Embryonic facial prominence (tissue), 1 donor: ENCODE results near the gene CYP3A4.
"Not testable (repeated sequence)": the region's sequence is repeated elsewhere in the genome, so short reads cannot be mapped to it uniquely, and the experiment has no call there.

Source experiments
- DNase-seq: peaks from one replicate; pipeline ENCODE4 v3.0.0-alpha.2; 2016; ENCODE audit errors: extremely low spot score

CYP3A4 gene

GRCh38 chr7:99752356-99752755 lies 31.6 kb downstream of the CYP3A4 start:
- no peak for DNase-seq

- DNase-seq, result not testable (repeated sequence)
Observed at GRCh38 chr7:99751322-99752052, 32.5 kb downstream of the CYP3A4 start.

- no peak for DNase-seq
Observed at GRCh38 chr7:99748846-99749579, 35.0 kb downstream of the CYP3A4 start.

- DNase-seq, result not testable (repeated sequence)
Observed at GRCh38 chr7:99746915-99747314, 37.1 kb downstream of the CYP3A4 start.

GRCh38 chr7:99745395-99745794 lies 38.6 kb downstream of the CYP3A4 start:
- DNase-seq, result not testable (repeated sequence)

GRCh38 chr7:99742737-99743394 lies 41.1 kb downstream of the CYP3A4 start:
- DNase-seq, result no peak

- DNase-seq, result no peak
Observed at GRCh38 chr7:99741441-99741795, 42.6 kb downstream of the CYP3A4 start.

DNA sequence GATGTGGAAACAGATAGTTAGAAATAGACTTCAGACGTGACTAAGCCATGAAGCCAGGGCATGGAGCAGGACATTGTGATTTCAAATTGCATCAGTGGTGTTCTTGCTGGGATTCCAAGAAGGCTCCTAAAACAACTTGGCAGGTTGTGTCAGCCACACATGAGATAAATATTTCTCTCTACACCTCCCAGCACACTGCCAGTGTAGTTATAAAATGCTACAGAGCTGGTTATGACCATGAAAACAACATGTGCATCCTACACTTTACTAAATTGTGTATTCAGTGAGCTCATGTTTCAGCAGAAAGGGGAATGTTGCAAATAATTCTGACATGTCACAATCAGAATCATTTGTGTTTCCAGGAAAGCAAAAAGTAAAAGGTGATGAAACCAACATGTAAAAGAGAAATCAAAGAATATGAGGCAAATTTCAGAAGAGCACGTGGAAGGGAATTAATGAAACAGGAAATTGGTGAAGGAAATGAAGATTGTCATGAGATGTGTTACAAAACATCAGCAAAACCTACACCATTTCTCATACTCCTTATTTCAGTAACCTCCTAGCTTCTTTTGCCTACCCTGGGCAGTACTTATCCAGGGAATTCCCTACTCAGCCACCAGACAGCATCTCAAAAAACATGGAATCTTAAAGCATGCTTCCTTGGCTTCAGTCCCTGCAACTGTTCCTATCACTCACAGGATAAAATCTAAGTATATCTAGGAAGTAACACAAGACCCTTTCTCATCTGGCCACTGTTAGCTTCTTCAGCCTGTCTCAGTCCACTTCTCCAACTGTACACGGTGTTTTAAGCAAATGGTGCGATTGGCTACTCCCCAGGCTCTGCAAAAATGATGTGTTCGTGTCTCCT lies 43.2 kb downstream of the CYP3A4 start:
- DNase-seq, result no peak

DNA sequence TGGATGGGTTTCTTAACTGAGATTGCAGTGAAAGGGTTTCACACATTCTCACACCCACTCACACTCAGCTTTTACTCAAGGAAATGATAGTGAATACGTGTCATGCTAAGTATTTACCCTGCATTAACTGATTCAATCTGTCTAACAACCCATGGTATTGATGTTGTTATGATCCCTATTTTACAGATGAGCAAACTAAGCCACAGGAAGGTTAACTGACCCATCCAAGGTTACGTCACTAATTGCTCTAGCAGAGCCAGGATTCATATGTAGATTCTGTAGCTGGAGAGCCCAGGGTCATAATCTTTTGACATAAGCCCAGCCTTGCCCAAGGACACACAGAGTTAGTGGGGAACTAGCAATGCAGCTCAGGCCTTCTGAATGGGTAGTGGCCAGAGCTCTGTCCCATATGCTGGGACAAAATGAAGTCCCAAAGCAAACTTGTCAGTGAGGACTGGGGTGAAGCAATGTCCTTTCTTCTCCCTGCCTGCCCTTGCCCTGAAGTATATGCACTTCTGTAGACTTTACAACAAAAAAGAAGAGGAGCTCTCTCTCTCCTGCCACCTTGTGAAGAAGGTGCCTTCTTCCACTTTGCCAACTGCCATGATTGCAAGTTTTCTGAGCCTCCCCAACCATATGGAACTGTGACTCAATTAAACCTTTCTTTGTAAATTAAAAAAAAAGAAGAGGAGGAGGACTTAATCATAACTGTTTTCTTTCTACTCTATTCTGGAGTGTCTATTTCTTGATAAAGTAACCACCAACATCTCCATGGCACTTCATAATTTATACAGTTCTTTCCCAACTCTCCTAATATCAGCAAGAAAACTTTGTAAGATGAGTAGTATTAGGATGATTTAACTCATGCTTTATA lies 44.0 kb downstream of the CYP3A4 start:
- no peak for DNase-seq

GRCh38 chr7:99737726-99738125 lies 46.3 kb downstream of the CYP3A4 start:
- DNase-seq, result no peak

DNA sequence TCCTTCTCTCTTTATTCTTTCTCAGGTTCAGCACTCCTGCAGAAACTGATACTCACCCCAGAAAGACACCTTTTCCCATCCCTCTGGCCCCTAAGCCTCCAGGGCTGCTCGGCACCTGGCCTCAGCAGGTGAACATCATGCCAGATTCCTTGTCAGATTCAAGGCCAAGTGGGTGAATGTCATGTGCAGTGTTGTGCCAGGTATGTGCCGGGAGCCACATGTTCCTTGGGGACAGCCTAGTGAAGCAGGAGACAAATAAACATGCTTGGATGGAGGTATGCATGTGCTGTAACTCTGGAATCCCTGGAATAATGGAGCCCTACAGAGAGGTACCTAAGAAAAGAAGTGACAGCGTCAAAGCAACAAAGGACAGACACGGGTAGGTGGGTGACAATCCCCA lies 47.3 kb downstream of the CYP3A4 start:
- DNase-seq, result not testable (repeated sequence)

GRCh38 chr7:99734987-99735386 lies 49.0 kb downstream of the CYP3A4 start, which contains the start of gene CYP3A7:
TSS of gene CYP3A7 (minus strand) at chr7:99735196. CDS start at chr7:99735093, 103 bp downstream.
- no peak for DNase-seq

- DNase-seq, result no peak
Observed at GRCh38 chr7:99733448-99733847, 50.5 kb downstream of the CYP3A4 start.

- no peak for DNase-seq
Observed at GRCh38 chr7:99733003-99733402, 51.0 kb downstream of the CYP3A4 start.

GRCh38 chr7:99731638-99732374 lies 52.2 kb downstream of the CYP3A4 start:
- no peak for DNase-seq

- no peak for DNase-seq
Observed at GRCh38 chr7:99730992-99731391, 53.0 kb downstream of the CYP3A4 start.

- no peak for DNase-seq
Observed at GRCh38 chr7:99730238-99730810, 53.7 kb downstream of the CYP3A4 start.

DNA sequence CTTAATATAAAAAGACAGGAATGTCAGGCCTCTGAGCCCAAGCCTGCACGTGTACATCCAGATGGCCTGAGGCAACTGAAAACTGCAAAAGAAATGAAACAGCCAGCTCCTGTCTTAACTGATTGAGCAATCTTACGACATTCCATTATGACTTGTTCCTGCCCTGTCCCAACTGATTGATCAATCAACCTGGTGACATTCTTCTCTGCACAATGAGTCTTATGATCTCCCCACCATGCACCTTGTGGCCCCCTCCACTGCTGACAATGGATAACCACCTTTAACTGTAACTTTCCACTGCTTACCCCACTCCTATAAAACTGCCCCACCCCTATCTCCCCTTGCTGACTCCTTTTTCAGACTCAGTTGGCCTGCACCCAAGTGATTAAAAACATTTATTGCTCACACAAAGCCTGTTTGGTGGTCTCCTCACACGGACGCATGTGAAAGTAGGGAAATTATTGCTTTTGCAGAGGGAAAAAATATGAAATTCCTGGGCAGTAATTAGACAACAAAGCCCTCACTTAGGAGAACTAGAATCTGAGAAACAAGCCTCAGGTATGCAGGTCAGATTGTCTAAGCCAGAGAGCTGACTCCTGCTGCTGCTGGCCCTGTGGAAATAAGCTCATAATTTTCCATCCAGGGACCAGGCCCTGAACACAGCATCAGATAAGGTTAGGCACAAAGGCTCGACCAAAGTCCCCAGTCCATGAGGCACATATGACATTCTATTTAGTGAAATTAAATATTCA lies 54.3 kb downstream of the CYP3A4 start:
- DNase-seq, result no peak

- DNase-seq, result no peak
Observed at GRCh38 chr7:99728615-99729014, 55.4 kb downstream of the CYP3A4 start.
